Tibial artery (tissue), 4 donors: ENCODE data around the gene BABAM2.

Experiments
- DNase-seq, 2 donors: peaks; one replicate each; pipeline ENCODE4 v3.0.0-alpha.2; 2019
- H3K27ac ChIP-seq, 2 donors: fragments of 200-600 bp; sonication (generic) in 1 of 2; 1 replicate in 1 of 2; 2 replicates in 1 of 2; pipeline ENCODE4 v1.5.1; 2018 to 2019; ENCODE audit warnings: mild to moderate bottlenecking in 1 of 2
- H3K27me3 ChIP-seq, 2 donors: fragments of 200-600 bp; sonication (generic) in 1 of 2; one replicate each; pipeline versions ENCODE4 v1.5.1 to v1.6.0; 2016 to 2019
- H3K36me3 ChIP-seq, 3 donors: fragments of 200-600 bp; sonication (generic) in 2 of 3; one replicate each; pipeline ENCODE4 v1.5.1; 2016 to 2019; ENCODE audit warnings: mild to moderate bottlenecking in 2 of 3
- H3K4me1 ChIP-seq, 4 donors: fragments of 200-600 bp; sonication (generic) in 2 of 4; 1 replicate in 3 of 4; 2 replicates in 1 of 4; pipeline ENCODE4 v1.5.1; 2016 to 2019
- H3K4me3 ChIP-seq, 2 donors: fragments of 200-600 bp; sonication (generic) in 1 of 2; 1 replicate in 1 of 2; 2 replicates in 1 of 2; pipeline ENCODE4 v1.5.1; 2018 to 2019; ENCODE audit warnings: mild to moderate bottlenecking in 2 of 2
- H3K9me3 ChIP-seq, 3 donors: fragments of 200-600 bp; sonication (generic) in 1 of 3; one replicate each; pipeline ENCODE4 v1.5.1; 2016 to 2019
- CTCF ChIP-seq, 2 experiments: fragments of 200-600 bp in 1 of 2; fragments of 450-650 bp in 1 of 2; IDR thresholded peaks; one replicate each; pipeline ENCODE4 v1.5.1; 2017 to 2019; ENCODE audit warnings: antibody characterized with exemption in 2 of 2, mild to moderate bottlenecking in 1 of 2, moderate library complexity in 1 of 2
- intact Hi-C: fragments of 100-400 bp; cut with DNase I; formaldehyde crosslinking; loops from one replicate; pipeline ENCODE4 v1.15.0; 2023; ENCODE audit warnings: low total_unique reads

The BABAM2 gene

GRCh38 chr2:28360058-28360717 is 469.7 kb downstream of the BABAM2 start:
- Histone ChIP-seq H3K4me1 (peaks cover 4 to 20% (median 18%) of the 10 kb centered on the region in 4 donors), H3K27ac (no peak overlapping the region), H3K27me3 (no peaks in the 10 kb centered on the region), H3K9me3 (no peaks in the 10 kb centered on the region), H3K4me3 (no peak overlapping the region), H3K36me3 (no peaks in the 10 kb centered on the region)
- no peak for DNase-seq
- intact Hi-C loops, result no loop called here
- no peak for TF ChIP-seq CTCF (IDR thresholded peaks at IDR 0.05)

GRCh38 chr2:28360718-28361293 is 470.3 kb downstream of the BABAM2 start:
- H3K27me3 ChIP-seq, result no peaks in the 10 kb centered on the region
- intact Hi-C loops, result no loop called here
- no peaks in the 10 kb centered on the region for H3K36me3 ChIP-seq
- H3K4me1 ChIP-seq, result peaks cover 2 to 14% (median 12%) of the 10 kb centered on the region in 4 donors
- no peak for DNase-seq
- H3K4me3 ChIP-seq, result no peak overlapping the region
- no peaks in the 10 kb centered on the region for H3K9me3 ChIP-seq
- H3K27ac ChIP-seq, result no peak overlapping the region
- no peak for TF ChIP-seq CTCF (IDR thresholded peaks at IDR 0.05)

- Histone ChIP-seq H3K36me3 (no peaks in the 10 kb centered on the region), H3K4me1 (peaks cover 0 to under 1% (median 0%) of the 10 kb centered on the region in 4 donors), H3K27ac (no peak overlapping the region), H3K4me3 (no peak overlapping the region), H3K9me3 (no peaks in the 10 kb centered on the region), H3K27me3 (peaks cover 0 to 3% of the 10 kb centered on the region in 2 donors)
- TF ChIP-seq CTCF (IDR thresholded peaks at IDR 0.05), result no peak
- intact Hi-C loops, result no loop called here
- DNase-seq, result no peak
Observed at GRCh38 chr2:28361991-28362710, 471.6 kb downstream of the BABAM2 start.

- Histone ChIP-seq H3K36me3 (no peaks in the 10 kb centered on the region), H3K27me3 (peaks cover 0 to 3% of the 10 kb centered on the region in 2 donors), H3K9me3 (no peaks in the 10 kb centered on the region), H3K4me1 (no peaks in the 10 kb centered on the region), H3K4me3 (no peak overlapping the region), H3K27ac (no peak overlapping the region)
- TF ChIP-seq CTCF (IDR thresholded peaks at IDR 0.05), result no peak
- no peak for DNase-seq
- intact Hi-C loops, result no loop called here
Observed at GRCh38 chr2:28362991-28363521, 472.5 kb downstream of the BABAM2 start.

GRCh38 chr2:28363686-28364280 is 473.3 kb downstream of the BABAM2 start:
- DNase-seq, result no peak
- H3K9me3 ChIP-seq, result no peaks in the 10 kb centered on the region
- no peaks in the 10 kb centered on the region for H3K36me3 ChIP-seq
- H3K27ac ChIP-seq, result no peak overlapping the region
- intact Hi-C loops, result no loop called here
- H3K4me1 ChIP-seq, result no peaks in the 10 kb centered on the region
- H3K27me3 ChIP-seq, result peaks cover 0 to 3% of the 10 kb centered on the region in 2 donors
- no peak for TF ChIP-seq CTCF (IDR thresholded peaks at IDR 0.05)
- no peak overlapping the region for H3K4me3 ChIP-seq
